ENCODE results near the gene MYCBP. TPM values are rescaled to one million over a fixed set of nuclear protein-coding genes. Genes with fewer than 3 reads are reported as not detected.

Gene MYCBP
- polyA plus RNA-seq, 1 donor (not counting 4 experiments of a cell fraction or from before 2014, with no cell fraction given): 39.9 TPM

DNA sequence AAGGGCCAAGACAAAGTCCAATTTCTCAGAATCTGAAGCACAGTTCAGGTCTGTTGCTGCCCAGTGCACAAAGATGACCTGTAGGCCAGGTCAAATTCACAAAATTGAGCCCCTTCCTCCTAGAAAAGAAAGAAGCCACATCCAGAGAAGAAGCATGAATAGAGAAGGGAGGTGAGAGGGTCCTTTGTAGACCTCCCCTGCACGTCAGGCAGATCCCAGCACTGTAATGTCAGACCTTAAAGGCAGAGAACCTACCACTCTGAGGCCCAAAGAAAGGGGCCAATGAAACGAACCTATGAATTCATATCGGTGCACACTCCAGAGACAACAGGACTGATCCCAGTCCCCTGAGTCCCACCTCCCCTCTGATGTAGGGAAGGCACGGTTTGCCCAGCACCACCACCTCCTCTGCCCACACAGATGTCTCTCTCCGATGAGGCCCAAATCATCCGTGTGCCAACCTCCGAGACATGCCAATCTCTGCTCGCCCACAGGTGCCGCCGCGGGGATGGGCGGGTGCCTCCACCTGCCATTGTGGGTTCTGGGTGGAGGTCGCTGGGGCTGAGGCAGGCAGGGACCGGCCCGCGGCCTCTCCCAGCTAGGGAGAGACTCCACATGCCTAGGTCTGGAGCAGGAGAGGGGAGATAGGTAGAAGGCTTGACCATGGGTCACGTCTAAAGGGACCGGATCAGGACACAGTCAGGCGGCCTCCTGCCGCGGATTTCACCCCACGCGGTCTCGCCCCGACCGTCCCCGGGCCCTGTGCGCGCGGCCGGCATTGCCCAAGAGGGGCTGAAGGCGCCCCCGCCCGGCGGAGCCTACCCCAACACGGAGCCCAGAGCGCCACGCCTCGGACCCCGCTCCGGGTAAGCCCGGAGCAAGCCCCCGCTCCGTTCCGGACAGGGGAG, 55.6 kb downstream of the MYCBP start:
- peak; percentile 69 for TF ChIP-seq EZH2 (IDR thresholded peaks at IDR 0.05; ENCODE audit: low read length)
- TF ChIP-seq, protein P1, sequence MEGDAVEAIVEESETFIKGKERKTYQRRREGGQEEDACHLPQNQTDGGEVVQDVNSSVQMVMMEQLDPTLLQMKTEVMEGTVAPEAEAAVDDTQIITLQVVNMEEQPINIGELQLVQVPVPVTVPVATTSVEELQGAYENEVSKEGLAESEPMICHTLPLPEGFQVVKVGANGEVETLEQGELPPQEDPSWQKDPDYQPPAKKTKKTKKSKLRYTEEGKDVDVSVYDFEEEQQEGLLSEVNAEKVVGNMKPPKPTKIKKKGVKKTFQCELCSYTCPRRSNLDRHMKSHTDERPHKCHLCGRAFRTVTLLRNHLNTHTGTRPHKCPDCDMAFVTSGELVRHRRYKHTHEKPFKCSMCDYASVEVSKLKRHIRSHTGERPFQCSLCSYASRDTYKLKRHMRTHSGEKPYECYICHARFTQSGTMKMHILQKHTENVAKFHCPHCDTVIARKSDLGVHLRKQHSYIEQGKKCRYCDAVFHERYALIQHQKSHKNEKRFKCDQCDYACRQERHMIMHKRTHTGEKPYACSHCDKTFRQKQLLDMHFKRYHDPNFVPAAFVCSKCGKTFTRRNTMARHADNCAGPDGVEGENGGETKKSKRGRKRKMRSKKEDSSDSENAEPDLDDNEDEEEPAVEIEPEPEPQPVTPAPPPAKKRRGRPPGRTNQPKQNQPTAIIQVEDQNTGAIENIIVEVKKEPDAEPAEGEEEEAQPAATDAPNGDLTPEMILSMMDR (optimal IDR thresholded peaks at IDR 0.05 in 1 of 3, IDR thresholded peaks at IDR 0.05 in 1 of 3, conservative IDR thresholded peaks at IDR 0.05 in 1 of 3; ENCODE audit: extremely low read depth in 1 of 3, insufficient read depth in 2 of 3, low read length in 3 of 3): no peak
- DNase-seq (ENCODE audit: low read depth, low spot score) (no peak), FAIRE-seq (no peak)
- Histone ChIP-seq H3K4me1 (ENCODE audit: control insufficient read depth, extremely low read depth, insufficient read depth, low read length) (no peaks in the 10 kb centered on the region), H3K27me3 (ENCODE audit: control insufficient read depth, extremely low read depth, insufficient read depth, low read length) (peaks cover 70% of the 10 kb centered on the region), H2AFZ (ENCODE audit: control insufficient read depth, low read length) (no peak overlapping the region), H3K9me3 (ENCODE audit: control insufficient read depth, low read depth, low read length) (no peaks in the 10 kb centered on the region), H3K79me2 (ENCODE audit: control insufficient read depth, insufficient read depth, low read length) (no peaks in the 10 kb centered on the region), H4K20me1 (ENCODE audit: control insufficient read depth, extremely low read depth, insufficient read depth, low read length) (no peaks in the 10 kb centered on the region), H3K27ac (ENCODE audit: control insufficient read depth, insufficient read depth, low read length) (no peak overlapping the region), H3K9ac (ENCODE audit: control insufficient read depth, extremely low read depth, insufficient read depth, low read length) (no peak overlapping the region), H3K4me2 (ENCODE audit: control insufficient read depth, extremely low read depth, insufficient read depth, low read depth, low read length) (peak overlapping the region; percentile 39), H3K4me3 (ENCODE audit: control insufficient read depth in 2 of 3, extremely low read depth in 1 of 3, insufficient read depth in 2 of 3, low read depth in 1 of 3, low read length in 3 of 3) (no peak overlapping the region), H3K9me1 (ENCODE audit: control insufficient read depth, extremely low read depth, insufficient read depth, low read length) (no peaks in the 10 kb centered on the region), H3K36me3 (ENCODE audit: control insufficient read depth in 2 of 2, extremely low read depth in 1 of 2, insufficient read depth in 2 of 2, low read length in 2 of 2) (no peaks in the 10 kb centered on the region)
- dilution Hi-C loops (cut with MboI; ENCODE audit: extremely low pct_ligation_motif_present, low sequenced_read_pairs): loop anchor here (25.0 kb wide), 1 partner anchor 280 kb away; no protein-coding TSS in a partner anchor

DNA sequence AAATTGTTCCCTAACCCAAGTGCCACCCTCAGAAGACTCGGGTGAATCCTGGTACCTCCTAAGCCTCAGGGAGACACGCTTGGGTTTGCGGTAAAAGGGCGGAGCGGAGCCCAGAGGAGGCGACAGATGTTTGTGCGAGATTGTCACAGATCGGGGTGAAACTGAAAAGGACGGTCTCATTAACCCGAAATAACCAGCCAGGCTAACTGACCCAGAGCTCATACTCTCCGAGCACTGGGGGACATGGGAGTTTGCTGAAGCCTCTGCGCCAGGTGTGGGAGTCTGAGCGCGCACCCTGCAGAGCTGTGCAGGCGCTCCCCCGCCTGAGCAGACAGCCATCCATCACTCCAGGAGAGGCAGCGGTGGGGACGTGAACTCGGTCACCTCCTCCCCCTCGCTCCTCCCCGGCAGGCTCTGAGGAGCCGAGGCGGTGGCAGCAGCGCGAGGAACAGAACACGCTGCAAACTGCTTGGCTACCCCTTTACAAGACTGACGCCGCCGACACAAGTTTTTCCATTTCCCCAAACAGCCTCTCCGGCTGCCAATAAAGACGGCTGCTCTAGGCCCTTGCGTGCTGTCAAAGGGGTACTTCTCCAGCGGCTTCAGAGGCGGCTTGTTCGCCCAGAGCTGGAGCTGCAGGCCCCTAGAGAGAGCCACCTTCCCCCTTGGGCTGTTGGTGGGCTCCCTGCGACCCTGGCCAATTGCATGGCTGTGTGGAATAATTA, 57.1 kb downstream of the MYCBP start:
- H2AFZ ChIP-seq (ENCODE audit: control insufficient read depth, low read length): no peak overlapping the region
- H3K27ac ChIP-seq (ENCODE audit: control insufficient read depth, insufficient read depth, low read length): no peak overlapping the region
- H3K4me3 ChIP-seq (ENCODE audit: control insufficient read depth in 2 of 3, extremely low read depth in 1 of 3, insufficient read depth in 2 of 3, low read depth in 1 of 3, low read length in 3 of 3): no peak overlapping the region
- H4K20me1 ChIP-seq (ENCODE audit: control insufficient read depth, extremely low read depth, insufficient read depth, low read length): no peaks in the 10 kb centered on the region
- no peaks in the 10 kb centered on the region for H3K9me1 ChIP-seq (ENCODE audit: control insufficient read depth, extremely low read depth, insufficient read depth, low read length)
- H3K9me3 ChIP-seq (ENCODE audit: control insufficient read depth, low read depth, low read length): no peaks in the 10 kb centered on the region
- dilution Hi-C loops (cut with MboI; ENCODE audit: extremely low pct_ligation_motif_present, low sequenced_read_pairs): loop anchor here (25.0 kb wide), 1 partner anchor 279 kb away; no protein-coding TSS in a partner anchor
- no peak for DNase-seq (ENCODE audit: low read depth, low spot score)
- H3K9ac ChIP-seq (ENCODE audit: control insufficient read depth, extremely low read depth, insufficient read depth, low read length): no peak overlapping the region
- no peak for FAIRE-seq
- no peaks in the 10 kb centered on the region for H3K36me3 ChIP-seq (ENCODE audit: control insufficient read depth in 2 of 2, extremely low read depth in 1 of 2, insufficient read depth in 2 of 2, low read length in 2 of 2)
- TF ChIP-seq, protein P1 (optimal IDR thresholded peaks at IDR 0.05 in 1 of 3, IDR thresholded peaks at IDR 0.05 in 1 of 3, conservative IDR thresholded peaks at IDR 0.05 in 1 of 3; ENCODE audit: extremely low read depth in 1 of 3, insufficient read depth in 2 of 3, low read length in 3 of 3): peak in 1 of 3 experiments; percentile 18
- TF ChIP-seq EZH2 (IDR thresholded peaks at IDR 0.05; ENCODE audit: low read length): peak; percentile 87
- H3K4me2 ChIP-seq (ENCODE audit: control insufficient read depth, extremely low read depth, insufficient read depth, low read depth, low read length): peak overlapping the region; percentile 12
- H3K79me2 ChIP-seq (ENCODE audit: control insufficient read depth, insufficient read depth, low read length): no peaks in the 10 kb centered on the region
- H3K27me3 ChIP-seq (ENCODE audit: control insufficient read depth, extremely low read depth, insufficient read depth, low read length): peaks cover 70% of the 10 kb centered on the region
- H3K4me1 ChIP-seq (ENCODE audit: control insufficient read depth, extremely low read depth, insufficient read depth, low read length): no peaks in the 10 kb centered on the region

Measured in keratinocyte (primary cell).